ENCODE results near the gene NPHP3.

The NPHP3 gene

GRCh38 chr3:132721479-132722164 is 587 bp downstream of the NPHP3 start:
- H3K4me3 ChIP-seq (ENCODE audit: low read length) = peak overlapping the region; percentile 68
- H3K9me3 ChIP-seq (ENCODE audit: control insufficient read depth, low read length) = no peaks in the 10 kb centered on the region
- peak overlapping the region; percentile 71 for H3K9ac ChIP-seq (ENCODE audit: low read length)
- peaks cover 8% of the 10 kb centered on the region for H3K4me1 ChIP-seq (ENCODE audit: control insufficient read depth, insufficient read depth, low read length)
- no peaks in the 10 kb centered on the region for H3K36me3 ChIP-seq (ENCODE audit: control insufficient read depth, insufficient read depth, low read length)
- no peaks in the 10 kb centered on the region for H3K27me3 ChIP-seq (ENCODE audit: control insufficient read depth, insufficient read depth, low read length)

DNA sequence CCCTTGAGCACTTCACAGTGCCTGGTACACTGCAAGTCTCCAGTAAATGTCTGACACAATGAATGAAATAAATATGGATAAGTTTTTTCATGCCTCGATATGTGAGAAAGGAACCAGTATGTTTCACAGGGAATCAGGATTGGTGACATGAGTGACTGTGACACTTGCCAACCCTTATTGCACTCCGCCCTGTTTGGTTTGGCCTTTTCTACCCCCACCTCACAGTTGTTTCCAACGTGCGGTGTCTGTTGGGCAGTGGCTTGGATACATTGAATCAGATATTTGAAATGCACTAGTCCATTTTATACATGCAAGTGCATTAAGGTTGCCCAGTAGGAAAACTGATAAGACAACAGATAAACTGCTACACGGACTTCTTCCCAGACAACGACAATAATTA is 2.0 kb downstream of the NPHP3 start:
- no peak overlapping the region for H3K4me3 ChIP-seq (ENCODE audit: low read length)
- H3K36me3 ChIP-seq (ENCODE audit: control insufficient read depth, insufficient read depth, low read length) = no peaks in the 10 kb centered on the region
- no peak overlapping the region for H3K9ac ChIP-seq (ENCODE audit: low read length)
- H3K27me3 ChIP-seq (ENCODE audit: control insufficient read depth, insufficient read depth, low read length) = no peaks in the 10 kb centered on the region
- H3K9me3 ChIP-seq (ENCODE audit: control insufficient read depth, low read length) = no peaks in the 10 kb centered on the region
- peaks cover 8% of the 10 kb centered on the region for H3K4me1 ChIP-seq (ENCODE audit: control insufficient read depth, insufficient read depth, low read length)

GRCh38 chr3:132716372-132716771 is 5.8 kb downstream of the NPHP3 start:
- H3K4me1 ChIP-seq (ENCODE audit: control insufficient read depth, insufficient read depth, low read length) = peaks cover 8% of the 10 kb centered on the region
- no peaks in the 10 kb centered on the region for H3K27me3 ChIP-seq (ENCODE audit: control insufficient read depth, insufficient read depth, low read length)
- no peaks in the 10 kb centered on the region for H3K36me3 ChIP-seq (ENCODE audit: control insufficient read depth, insufficient read depth, low read length)
- no peak overlapping the region for H3K9ac ChIP-seq (ENCODE audit: low read length)
- no peak overlapping the region for H3K4me3 ChIP-seq (ENCODE audit: low read length)
- no peaks in the 10 kb centered on the region for H3K9me3 ChIP-seq (ENCODE audit: control insufficient read depth, low read length)

DNA sequence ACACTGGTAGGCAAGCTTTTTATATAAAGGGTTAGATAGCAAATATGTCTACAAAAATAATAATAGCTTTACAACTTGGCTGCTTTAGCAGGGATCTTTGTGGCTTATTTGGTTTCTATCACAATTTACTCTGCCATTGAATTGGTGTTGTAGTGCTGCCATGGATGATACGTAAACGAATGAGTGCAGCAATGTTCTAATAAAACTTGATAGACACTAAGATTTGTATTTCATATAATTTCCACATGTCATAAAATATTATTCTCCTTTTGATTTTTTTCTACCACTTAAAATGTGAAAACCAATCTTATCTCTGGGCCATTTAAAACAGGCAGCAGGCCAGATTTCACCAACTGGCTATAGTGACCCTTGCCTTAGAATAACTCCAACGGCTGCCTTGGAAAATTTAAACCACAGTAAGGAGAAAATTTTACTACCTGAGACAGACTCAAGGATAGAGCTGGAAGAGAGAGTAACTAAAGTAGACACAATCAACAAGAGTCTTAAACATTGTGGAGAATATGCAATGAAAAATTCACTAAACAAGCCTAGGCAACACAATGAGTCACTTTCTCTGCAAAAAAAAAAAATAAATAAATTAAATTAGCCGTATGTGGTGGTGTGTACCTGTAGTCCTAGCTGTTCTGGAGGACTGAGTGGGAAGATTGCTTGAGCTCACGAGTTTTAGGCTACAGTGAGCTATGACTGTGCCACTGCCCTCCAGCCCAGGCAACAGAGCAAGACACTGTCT is 8.1 kb downstream of the NPHP3 start:
- Histone ChIP-seq H3K27me3 (ENCODE audit: control insufficient read depth, insufficient read depth, low read length) (no peaks in the 10 kb centered on the region), H3K4me3 (ENCODE audit: low read length) (no peak overlapping the region), H3K9me3 (ENCODE audit: control insufficient read depth, low read length) (no peaks in the 10 kb centered on the region), H3K9ac (ENCODE audit: low read length) (no peak overlapping the region), H3K4me1 (ENCODE audit: control insufficient read depth, insufficient read depth, low read length) (no peaks in the 10 kb centered on the region), H3K36me3 (ENCODE audit: control insufficient read depth, insufficient read depth, low read length) (no peaks in the 10 kb centered on the region)

DNA sequence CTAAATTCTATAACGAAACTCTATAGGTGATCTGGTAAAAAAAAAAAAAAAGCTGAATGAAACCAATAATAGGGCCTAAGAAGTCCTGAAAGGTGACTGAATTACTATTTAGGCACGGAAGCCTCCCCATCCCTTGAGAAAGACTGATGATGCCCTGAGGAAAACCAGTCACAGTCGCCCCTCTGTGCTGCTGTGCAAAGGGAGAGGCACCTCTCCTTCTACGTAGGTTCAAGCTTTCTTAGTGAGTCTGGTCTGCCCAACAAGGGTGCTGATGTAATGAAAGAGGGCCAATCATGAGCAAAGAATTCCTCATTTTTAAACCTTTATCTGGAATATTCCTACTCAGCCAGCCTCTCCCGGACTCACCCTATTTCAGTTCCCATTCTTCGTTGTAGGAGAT is 11.9 kb downstream of the NPHP3 start:
- Histone ChIP-seq H3K4me1 (ENCODE audit: control insufficient read depth, insufficient read depth, low read length) (no peaks in the 10 kb centered on the region), H3K9ac (ENCODE audit: low read length) (no peak overlapping the region), H3K36me3 (ENCODE audit: control insufficient read depth, insufficient read depth, low read length) (no peaks in the 10 kb centered on the region), H3K9me3 (ENCODE audit: control insufficient read depth, low read length) (no peaks in the 10 kb centered on the region), H3K4me3 (ENCODE audit: low read length) (no peak overlapping the region), H3K27me3 (ENCODE audit: control insufficient read depth, insufficient read depth, low read length) (no peaks in the 10 kb centered on the region)

DNA sequence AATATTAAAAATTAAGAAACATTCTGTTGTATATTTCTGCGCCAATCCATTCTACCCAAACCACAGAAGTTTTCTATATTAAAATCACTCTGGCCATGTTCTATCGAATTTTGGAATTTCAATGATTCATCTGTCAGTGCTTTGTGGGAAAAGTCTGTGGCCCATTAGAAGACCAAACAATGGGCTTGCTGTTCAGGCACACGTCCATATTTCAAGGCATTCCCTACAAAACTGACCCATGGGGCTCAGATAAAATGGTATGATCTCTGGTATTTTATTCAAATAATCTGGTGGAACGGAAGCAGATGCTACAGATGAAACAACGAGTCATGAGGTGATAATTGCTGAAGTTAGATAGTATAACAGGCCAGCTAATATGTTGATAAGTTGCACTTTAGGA is 12.4 kb downstream of the NPHP3 start:
- Histone ChIP-seq H3K9me3 (ENCODE audit: control insufficient read depth, low read length) (no peaks in the 10 kb centered on the region), H3K4me1 (ENCODE audit: control insufficient read depth, insufficient read depth, low read length) (no peaks in the 10 kb centered on the region), H3K4me3 (ENCODE audit: low read length) (no peak overlapping the region), H3K36me3 (ENCODE audit: control insufficient read depth, insufficient read depth, low read length) (no peaks in the 10 kb centered on the region), H3K27me3 (ENCODE audit: control insufficient read depth, insufficient read depth, low read length) (no peaks in the 10 kb centered on the region), H3K9ac (ENCODE audit: low read length) (no peak overlapping the region)

DNA sequence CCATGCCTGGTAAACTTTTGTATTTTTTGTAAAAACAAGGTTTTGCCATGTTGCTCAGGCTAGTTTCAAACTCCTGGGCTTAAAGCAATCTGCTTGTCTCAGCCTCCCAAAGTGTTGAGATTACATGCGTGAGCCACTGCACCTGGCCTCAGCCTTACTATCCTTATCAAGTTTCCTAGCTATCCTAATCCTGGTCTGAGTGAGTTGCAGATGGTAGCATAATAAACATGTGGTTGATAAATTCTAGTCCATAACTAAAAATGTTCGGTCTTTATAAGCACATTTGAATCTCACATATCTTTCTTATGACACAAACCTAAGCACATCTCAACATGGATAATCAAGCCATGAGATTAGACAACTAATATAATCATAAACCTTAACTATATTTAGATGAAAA is 18.5 kb downstream of the NPHP3 start:
- no peaks in the 10 kb centered on the region for H3K36me3 ChIP-seq (ENCODE audit: control insufficient read depth, insufficient read depth, low read length)

DNA sequence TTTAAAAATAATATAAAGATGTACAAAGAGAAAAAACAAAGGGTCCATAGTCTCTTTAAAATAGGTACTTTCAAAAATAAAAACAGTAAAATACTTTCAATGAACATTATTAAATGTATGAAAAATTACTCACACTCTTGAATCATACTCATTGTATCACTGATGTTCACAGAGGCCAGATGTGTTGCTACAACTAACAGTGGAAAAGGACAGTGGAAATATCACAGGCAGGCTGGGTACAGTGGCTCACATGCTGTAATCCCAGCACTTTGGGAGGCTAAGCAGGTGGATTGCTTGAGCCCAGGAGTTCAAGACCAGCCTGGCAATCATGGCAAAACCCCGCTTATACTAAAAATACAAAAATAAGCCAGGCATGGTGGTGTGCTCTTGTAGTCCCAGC is 26.8 kb downstream of the NPHP3 start:
- no peaks in the 10 kb centered on the region for H3K4me1 ChIP-seq (ENCODE audit: control insufficient read depth, insufficient read depth, low read length)
- no peaks in the 10 kb centered on the region for H3K27me3 ChIP-seq (ENCODE audit: control insufficient read depth, insufficient read depth, low read length)
- H3K4me3 ChIP-seq (ENCODE audit: low read length) = no peak overlapping the region
- H3K36me3 ChIP-seq (ENCODE audit: control insufficient read depth, insufficient read depth, low read length) = no peaks in the 10 kb centered on the region
- no peaks in the 10 kb centered on the region for H3K9me3 ChIP-seq (ENCODE audit: control insufficient read depth, low read length)
- H3K9ac ChIP-seq (ENCODE audit: low read length) = no peak overlapping the region

More for the DNA sequence above, 18.5 kb downstream of the NPHP3 start:
- H3K9me3 ChIP-seq (ENCODE audit: control insufficient read depth, low read length) = no peaks in the 10 kb centered on the region
- no peaks in the 10 kb centered on the region for H3K27me3 ChIP-seq (ENCODE audit: control insufficient read depth, insufficient read depth, low read length)
- H3K9ac ChIP-seq (ENCODE audit: low read length) = no peak overlapping the region
- no peak overlapping the region for H3K4me3 ChIP-seq (ENCODE audit: low read length)
- no peaks in the 10 kb centered on the region for H3K4me1 ChIP-seq (ENCODE audit: control insufficient read depth, insufficient read depth, low read length)

DNA sequence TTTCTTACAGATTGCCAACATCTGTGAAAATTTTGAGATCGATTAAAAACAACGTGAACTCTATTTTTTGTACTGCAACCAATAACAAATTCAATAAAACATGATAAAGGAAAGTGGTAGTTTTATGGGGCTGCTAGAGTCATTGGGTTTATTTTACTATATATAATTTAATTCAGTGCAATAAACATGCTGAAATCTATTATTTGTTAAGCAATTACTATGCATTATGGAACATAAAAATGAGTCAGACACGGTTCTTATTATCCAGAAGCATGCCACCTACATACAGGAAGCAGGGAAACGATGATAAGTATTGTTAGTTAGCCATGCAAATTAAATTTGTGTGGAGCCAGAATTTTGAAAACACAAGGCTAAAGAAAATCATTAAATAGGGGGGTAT is 27.2 kb downstream of the NPHP3 start:
- no peaks in the 10 kb centered on the region for H3K36me3 ChIP-seq (ENCODE audit: control insufficient read depth, insufficient read depth, low read length)
- no peaks in the 10 kb centered on the region for H3K4me1 ChIP-seq (ENCODE audit: control insufficient read depth, insufficient read depth, low read length)
- H3K4me3 ChIP-seq (ENCODE audit: low read length) = no peak overlapping the region
- no peaks in the 10 kb centered on the region for H3K27me3 ChIP-seq (ENCODE audit: control insufficient read depth, insufficient read depth, low read length)
- H3K9ac ChIP-seq (ENCODE audit: low read length) = no peak overlapping the region
- H3K9me3 ChIP-seq (ENCODE audit: control insufficient read depth, low read length) = no peaks in the 10 kb centered on the region

DNA sequence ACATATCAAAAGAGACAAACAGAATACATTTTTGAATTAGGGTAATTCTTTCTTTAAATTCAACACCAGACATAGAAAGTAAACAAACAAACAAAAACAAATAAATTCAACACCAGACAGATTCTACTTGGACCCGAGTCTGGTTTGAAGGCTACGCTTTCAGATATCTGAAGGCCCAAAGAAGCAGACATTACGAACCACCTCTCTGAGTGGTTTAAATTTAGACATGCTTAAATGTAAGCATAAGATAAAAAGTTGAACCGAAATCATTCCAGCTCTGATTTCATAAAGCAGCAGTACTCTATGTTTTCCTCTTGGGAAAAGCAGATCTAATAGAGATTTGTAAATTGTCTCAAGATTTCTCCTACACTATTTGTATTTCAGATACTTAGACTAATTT is 32.2 kb downstream of the NPHP3 start:
- no peak overlapping the region for H3K9ac ChIP-seq (ENCODE audit: low read length)
- H3K4me3 ChIP-seq (ENCODE audit: low read length) = no peak overlapping the region
- H3K4me1 ChIP-seq (ENCODE audit: control insufficient read depth, insufficient read depth, low read length) = no peaks in the 10 kb centered on the region
- no peaks in the 10 kb centered on the region for H3K36me3 ChIP-seq (ENCODE audit: control insufficient read depth, insufficient read depth, low read length)
- no peaks in the 10 kb centered on the region for H3K9me3 ChIP-seq (ENCODE audit: control insufficient read depth, low read length)
- H3K27me3 ChIP-seq (ENCODE audit: control insufficient read depth, insufficient read depth, low read length) = no peaks in the 10 kb centered on the region

- no peak overlapping the region for H3K4me3 ChIP-seq (ENCODE audit: low read length)
- no peak overlapping the region for H3K9ac ChIP-seq (ENCODE audit: low read length)
- H3K4me1 ChIP-seq (ENCODE audit: control insufficient read depth, insufficient read depth, low read length) = no peaks in the 10 kb centered on the region
- H3K9me3 ChIP-seq (ENCODE audit: control insufficient read depth, low read length) = no peaks in the 10 kb centered on the region
- no peaks in the 10 kb centered on the region for H3K27me3 ChIP-seq (ENCODE audit: control insufficient read depth, insufficient read depth, low read length)
- no peaks in the 10 kb centered on the region for H3K36me3 ChIP-seq (ENCODE audit: control insufficient read depth, insufficient read depth, low read length)
These were observed 40.0 kb downstream of the NPHP3 start for GRCh38 chr3:132682201-132682600.

- no peak overlapping the region for H3K4me3 ChIP-seq (ENCODE audit: low read length)
- no peaks in the 10 kb centered on the region for H3K36me3 ChIP-seq (ENCODE audit: control insufficient read depth, insufficient read depth, low read length)
- no peak overlapping the region for H3K9ac ChIP-seq (ENCODE audit: low read length)
- H3K27me3 ChIP-seq (ENCODE audit: control insufficient read depth, insufficient read depth, low read length) = no peaks in the 10 kb centered on the region
- H3K9me3 ChIP-seq (ENCODE audit: control insufficient read depth, low read length) = no peaks in the 10 kb centered on the region
- H3K4me1 ChIP-seq (ENCODE audit: control insufficient read depth, insufficient read depth, low read length) = no peaks in the 10 kb centered on the region
These were observed 40.8 kb downstream of the NPHP3 start for GRCh38 chr3:132681421-132681820.

Data from mucosa of stomach (tissue), 1 donor.